Small intestine (tissue), 7 donors: ENCODE data around the gene PPP1R12B. TPM values are rescaled to one million over a fixed set of nuclear protein-coding genes. Genes with fewer than 3 reads are reported as not detected.
"Not testable (repeated sequence)": the region's sequence is repeated elsewhere in the genome, so short reads cannot be mapped to it uniquely, and the experiment has no call there.

Source experiments
- DNase-seq, 2 donors: peaks; one replicate each; pipeline versions ENCODE4 v3.0.0 to v3.0.0-alpha.2; 2013
- FAIRE-seq: peaks from 2 replicates; lab custom pipeline; 2012; peaks lifted over from hg19 to GRCh38; lab: Jason Lieb, UNC
- H3K27ac ChIP-seq, 3 donors: one replicate each; pipeline ENCODE4 v1.5.1; 2013; ENCODE audit warnings: low read length in 2 of 3, mild to moderate bottlenecking in 2 of 3, control low read depth in 1 of 3, inconsistent platforms in 1 of 3, low read depth in 1 of 3, moderate library complexity in 1 of 3
- H3K27me3 ChIP-seq, 3 donors: one replicate each; pipeline ENCODE4 v1.6.1; 2013; ENCODE audit warnings: low read length in 3 of 3, inconsistent platforms in 1 of 3; ENCODE audit not compliant: control insufficient read depth in 3 of 3, insufficient read depth in 3 of 3
- H3K36me3 ChIP-seq, 3 donors: one replicate each; pipeline ENCODE4 v1.6.1; 2013; ENCODE audit warnings: low read length in 3 of 3, inconsistent platforms in 1 of 3, low read depth in 1 of 3, mild to moderate bottlenecking in 1 of 3, moderate library complexity in 1 of 3; ENCODE audit not compliant: control insufficient read depth in 3 of 3, insufficient read depth in 2 of 3
- H3K4me1 ChIP-seq, 3 donors: one replicate each; pipeline ENCODE4 v1.6.1; 2013; ENCODE audit warnings: low read length in 2 of 3, inconsistent platforms in 1 of 3, low read depth in 1 of 3, mild to moderate bottlenecking in 1 of 3, moderate library complexity in 1 of 3; ENCODE audit not compliant: control insufficient read depth in 3 of 3, insufficient read depth in 2 of 3
- H3K4me3 ChIP-seq, 3 donors: one replicate each; pipeline ENCODE4 v1.5.1; 2013; ENCODE audit warnings: low read length in 3 of 3, control low read depth in 1 of 3, inconsistent platforms in 1 of 3, low read depth in 1 of 3, mild to moderate bottlenecking in 1 of 3, moderate library complexity in 1 of 3
- H3K9me3 ChIP-seq, 2 donors: one replicate each; pipeline ENCODE4 v1.6.1; 2013; ENCODE audit warnings: low read depth in 1 of 2, low read length in 1 of 2; ENCODE audit not compliant: control insufficient read depth in 2 of 2, insufficient read depth in 1 of 2
- WGBS, 3 donors: extraction: QIAGEN DNeasy Blood & Tissue Kit; methylation state at CpG; one replicate each; pipeline ENCODE4 v1.1.7; 2013; 5-methylcytosine and 5-hydroxymethylcytosine counted together
- polyA plus RNA-seq, 4 donors: library from polyadenylated mRNA; stranded (reverse) in 3 of 4; unstranded in 1 of 4; fragments of 200-250 nt in 3 of 4; fragments of 120-200 nt in 1 of 4; gene quantifications; one replicate each; pipeline versions ENCODE4 v1.2.1 to v1.2.3, GENCODE V29; 2013
- donor health status: healthy with polysubstance abuse.
- donor health status: control.
- donor health status: control.
- donor health status: Bipolar disorder and iron deficiency.
- donor health status: healthy.

Gene PPP1R12B
- polyA plus RNA-seq, 4 donors: 1.1 to 18.1 (median 8.6) TPM

DNA sequence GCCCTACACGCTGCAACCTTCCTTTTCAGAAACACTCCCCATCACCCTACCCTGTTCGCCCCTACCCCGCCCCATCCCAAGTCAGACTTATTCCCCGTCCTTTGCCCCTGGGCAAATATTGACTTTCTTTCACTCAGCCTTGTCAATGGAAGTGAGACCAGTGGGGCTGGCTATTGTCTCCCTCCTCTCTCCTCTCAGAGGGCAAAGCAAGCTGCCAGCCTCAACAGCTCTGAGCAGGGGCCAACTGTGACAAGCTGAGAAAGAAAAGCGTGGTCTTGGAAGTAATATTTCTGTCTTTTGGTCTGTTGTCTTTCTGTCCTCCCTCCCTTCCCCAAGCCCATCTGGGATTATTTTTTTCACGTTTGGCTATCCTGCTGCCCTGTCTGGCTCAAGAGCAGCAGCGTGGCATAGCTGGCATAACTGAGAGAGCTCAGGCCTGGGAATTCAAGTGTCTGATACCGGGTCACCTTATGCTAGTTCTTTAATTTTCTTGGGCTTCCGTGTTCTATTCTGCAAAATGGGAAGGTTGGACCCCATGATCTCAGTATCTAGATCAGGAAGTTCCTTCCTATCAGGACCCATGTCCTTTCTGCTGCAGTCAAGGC, 290.3 kb downstream of the PPP1R12B start:
- Histone ChIP-seq H3K27me3 (peaks cover 0 to 16% (median 14%) of the 10 kb centered on the region in 3 donors), H3K4me1 (peaks cover 0 to 36% (median 0%) of the 10 kb centered on the region in 3 donors), H3K27ac (peak overlapping the region in 1 of 3 donors; percentile 14)
- peak; percentile 65 to 70 for DNase-seq
- FAIRE-seq, H3K4me3 ChIP-seq, H3K9me3 ChIP-seq, H3K36me3 ChIP-seq: not testable (repeated sequence)
- WGBS, 3 donors: 15 to 56% (median 39%) methylated on average over 9 of the region's 9 CpGs

DNA sequence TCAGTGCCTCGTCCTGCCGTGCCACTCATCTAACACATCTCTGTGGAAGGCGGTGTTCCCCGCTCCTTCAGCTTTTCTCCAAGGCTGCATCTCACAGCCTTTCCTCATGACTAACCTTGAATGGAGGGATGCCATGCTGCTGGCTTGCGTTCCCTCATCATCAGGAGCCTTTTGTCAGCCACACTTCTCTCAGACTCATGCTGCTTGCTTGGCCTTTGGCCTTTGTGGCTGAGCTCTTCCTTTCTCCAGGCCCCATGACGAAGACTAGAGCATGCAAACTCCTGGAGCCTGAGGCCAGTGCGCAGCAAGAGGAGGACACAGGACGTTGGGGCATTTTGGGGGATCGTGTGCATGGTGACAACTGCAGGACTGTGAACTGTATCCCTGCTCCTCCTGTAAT, 291.0 kb downstream of the PPP1R12B start:
- 79 to 85% (median 83%) methylated on average over 9 of the region's 9 CpGs for WGBS, 3 donors
- no peak overlapping the region for H3K27ac ChIP-seq
- FAIRE-seq: no peak

GRCh38 chr1:202642212-202642611, 293.7 kb downstream of the PPP1R12B start:
- 34 to 42% (median 41%) methylated on average over 19 to 20 of the region's 20 CpGs for WGBS, 3 donors
- peak overlapping the region in 2 of 3 donors; percentile 34 to 38 for H3K4me3 ChIP-seq
- no peaks in the 10 kb centered on the region for H3K9me3 ChIP-seq
- peaks cover 0 to 44% (median 0%) of the 10 kb centered on the region in 3 donors for H3K4me1 ChIP-seq
- no peak overlapping the region for H3K27ac ChIP-seq
- H3K27me3 ChIP-seq: peaks cover 2 to 27% (median 17%) of the 10 kb centered on the region in 3 donors
- H3K36me3 ChIP-seq: peaks cover 0 to 2% (median 0%) of the 10 kb centered on the region in 3 donors
- FAIRE-seq (no peak), DNase-seq (no peak)

More for the DNA sequence above, 291.0 kb downstream of the PPP1R12B start:
- Histone ChIP-seq H3K36me3 (peaks cover 0 to 2% (median 0%) of the 10 kb centered on the region in 3 donors), H3K27me3 (peaks cover 0 to 23% (median 19%) of the 10 kb centered on the region in 3 donors), H3K4me3 (no peak overlapping the region), H3K4me1 (peaks cover 0 to 43% (median 0%) of the 10 kb centered on the region in 3 donors), H3K9me3 (no peaks in the 10 kb centered on the region)
- DNase-seq: no peak

Other genes with a start within 250 kb of the PPP1R12B start
- gene GPR37L1, start 225.8 kb upstream of the PPP1R12B start, polyA plus RNA-seq: under 1 TPM in 3 of 4 donors, not detected in 1; 0.10 to 0.37 (median 0.22) TPM
- gene ARL8A, start 204.0 kb upstream of the PPP1R12B start, polyA plus RNA-seq: 10 to 100 TPM; 17.4 to 23.5 (median 22.6) TPM
- gene PTPN7, start 188.1 kb upstream of the PPP1R12B start, polyA plus RNA-seq: 1 to 10 TPM; 1.9 to 8.9 (median 2.8) TPM
- 1 to 10 TPM in 1 of 4 donors, under 1 TPM in 2, not detected in 1; 0.27 to 1.0 (median 0.28) TPM for gene LGR6, start 154.9 kb upstream of the PPP1R12B start, polyA plus RNA-seq
- 10 to 100 TPM in 2 of 4 donors, 1 to 10 TPM in 2; 9.2 to 39.5 (median 11.7) TPM for gene UBE2T, start 6.8 kb upstream of the PPP1R12B start, polyA plus RNA-seq